ENCODE results near the gene SUCNR1. TPM values are rescaled to one million over a fixed set of nuclear protein-coding genes. Genes with fewer than 3 reads are reported as not detected.
"Not testable (repeated sequence)": the region's sequence is repeated elsewhere in the genome, so short reads cannot be mapped to it uniquely, and the experiment has no call there.

SUCNR1 gene
- total RNA-seq, 2 donors from 2014 or later: not detected

GRCh38 chr3:151859905-151860304 lies 13.5 kb upstream of the SUCNR1 start:
- H3K4me3 Mint-ChIP-seq: no peak overlapping the region
- H3K27me3 Mint-ChIP-seq: peaks cover 11% of the 10 kb centered on the region
- H3K27ac Mint-ChIP-seq: no peak overlapping the region
- H3K4me1 Mint-ChIP-seq: no peaks in the 10 kb centered on the region
- H3K9me3 Mint-ChIP-seq: no peaks in the 10 kb centered on the region
- ATAC-seq (replicated peaks): no peak
- H3K36me3 Mint-ChIP-seq (ENCODE audit: low read depth): no peaks in the 10 kb centered on the region

- Mint-ChIP-seq H3K36me3 (ENCODE audit: low read depth) (no peaks in the 10 kb centered on the region), H3K27ac (no peak overlapping the region), H3K4me1 (no peaks in the 10 kb centered on the region), H3K4me3 (no peak overlapping the region), H3K9me3 (no peaks in the 10 kb centered on the region), H3K27me3 (peaks cover 3% of the 10 kb centered on the region)
- no peak for ATAC-seq (replicated peaks)
Observed at GRCh38 chr3:151863611-151864010, 9.8 kb upstream of the SUCNR1 start.

- no peak overlapping the region for H3K4me3 Mint-ChIP-seq
- no peaks in the 10 kb centered on the region for H3K36me3 Mint-ChIP-seq (ENCODE audit: low read depth)
- no peaks in the 10 kb centered on the region for H3K9me3 Mint-ChIP-seq
- H3K27me3 Mint-ChIP-seq: no peaks in the 10 kb centered on the region
- no peak overlapping the region for H3K27ac Mint-ChIP-seq
- H3K4me1 Mint-ChIP-seq: no peaks in the 10 kb centered on the region
- no peak for ATAC-seq (replicated peaks)
Observed at GRCh38 chr3:151864423-151865101, 8.9 kb upstream of the SUCNR1 start.

GRCh38 chr3:151866711-151867410 lies 6.6 kb upstream of the SUCNR1 start:
- Mint-ChIP-seq H3K4me1 (no peaks in the 10 kb centered on the region), H3K27me3 (no peaks in the 10 kb centered on the region), H3K36me3 (ENCODE audit: low read depth) (no peaks in the 10 kb centered on the region), H3K9me3 (no peaks in the 10 kb centered on the region), H3K4me3 (no peak overlapping the region), H3K27ac (no peak overlapping the region)
- ATAC-seq (replicated peaks): no peak

GRCh38 chr3:151867666-151868065 lies 5.8 kb upstream of the SUCNR1 start:
- Mint-ChIP-seq H3K27ac (no peak overlapping the region), H3K9me3 (no peaks in the 10 kb centered on the region), H3K27me3 (no peaks in the 10 kb centered on the region), H3K4me3 (no peak overlapping the region), H3K36me3 (ENCODE audit: low read depth) (no peaks in the 10 kb centered on the region), H3K4me1 (no peaks in the 10 kb centered on the region)
- no peak for ATAC-seq (replicated peaks)

- no peaks in the 10 kb centered on the region for H3K27me3 Mint-ChIP-seq
- H3K36me3 Mint-ChIP-seq (ENCODE audit: low read depth): no peaks in the 10 kb centered on the region
- no peak overlapping the region for H3K27ac Mint-ChIP-seq
Observed at GRCh38 chr3:151869181-151869580, 4.3 kb upstream of the SUCNR1 start.

GRCh38 chr3:151871639-151872468 lies 1.6 kb upstream of the SUCNR1 start:
- no peaks in the 10 kb centered on the region for H3K9me3 Mint-ChIP-seq
- no peaks in the 10 kb centered on the region for H3K4me1 Mint-ChIP-seq
- peaks cover 5% of the 10 kb centered on the region for H3K27me3 Mint-ChIP-seq
- no peaks in the 10 kb centered on the region for H3K36me3 Mint-ChIP-seq (ENCODE audit: low read depth)
- no peak for ATAC-seq (replicated peaks)
- no peak overlapping the region for H3K27ac Mint-ChIP-seq
- H3K4me3 Mint-ChIP-seq: no peak overlapping the region

More at GRCh38 chr3:151869181-151869580, 4.3 kb upstream of the SUCNR1 start:
- Mint-ChIP-seq H3K4me3 (no peak overlapping the region), H3K4me1 (no peaks in the 10 kb centered on the region), H3K9me3 (no peaks in the 10 kb centered on the region)
- no peak for ATAC-seq (replicated peaks)

- not testable (repeated sequence) for H3K27ac Mint-ChIP-seq; H3K27me3 Mint-ChIP-seq; H3K9me3 Mint-ChIP-seq; ATAC-seq (replicated peaks); H3K36me3 Mint-ChIP-seq (ENCODE audit: low read depth); H3K4me3 Mint-ChIP-seq; H3K4me1 Mint-ChIP-seq
Observed at GRCh38 chr3:151874079-151874478, 636 bp downstream of the SUCNR1 start.

- no peaks in the 10 kb centered on the region for H3K9me3 Mint-ChIP-seq
- no peaks in the 10 kb centered on the region for H3K36me3 Mint-ChIP-seq (ENCODE audit: low read depth)
- peaks cover 8% of the 10 kb centered on the region for H3K27me3 Mint-ChIP-seq
- H3K4me1 Mint-ChIP-seq: peaks cover 4% of the 10 kb centered on the region
- ATAC-seq (replicated peaks): no peak
- no peak overlapping the region for H3K27ac Mint-ChIP-seq
- no peak overlapping the region for H3K4me3 Mint-ChIP-seq
Observed at GRCh38 chr3:151875759-151876158, 2.3 kb downstream of the SUCNR1 start.

- Mint-ChIP-seq H3K36me3 (ENCODE audit: low read depth) (no peaks in the 10 kb centered on the region), H3K27me3 (peaks cover 13% of the 10 kb centered on the region), H3K4me3 (no peak overlapping the region), H3K4me1 (peaks cover 4% of the 10 kb centered on the region), H3K9me3 (no peaks in the 10 kb centered on the region), H3K27ac (no peak overlapping the region)
- ATAC-seq (replicated peaks): no peak
Observed at GRCh38 chr3:151877269-151877668, 3.8 kb downstream of the SUCNR1 start.

GRCh38 chr3:151878465-151878864 lies 5.0 kb downstream of the SUCNR1 start:
- Mint-ChIP-seq H3K36me3 (ENCODE audit: low read depth) (no peaks in the 10 kb centered on the region), H3K4me3 (no peak overlapping the region), H3K27ac (no peak overlapping the region), H3K4me1 (peaks cover 4% of the 10 kb centered on the region), H3K9me3 (no peaks in the 10 kb centered on the region), H3K27me3 (peaks cover 13% of the 10 kb centered on the region)
- no peak for ATAC-seq (replicated peaks)

- H3K4me1 Mint-ChIP-seq: peaks cover 4% of the 10 kb centered on the region
- no peak overlapping the region for H3K4me3 Mint-ChIP-seq
- H3K27me3 Mint-ChIP-seq: peaks cover 13% of the 10 kb centered on the region
- no peak for ATAC-seq (replicated peaks)
- H3K27ac Mint-ChIP-seq: no peak overlapping the region
- H3K9me3 Mint-ChIP-seq: no peaks in the 10 kb centered on the region
- no peaks in the 10 kb centered on the region for H3K36me3 Mint-ChIP-seq (ENCODE audit: low read depth)
Observed at GRCh38 chr3:151879037-151879436, 5.6 kb downstream of the SUCNR1 start.

- Mint-ChIP-seq H3K4me3 (no peak overlapping the region), H3K27me3 (peaks cover 13% of the 10 kb centered on the region), H3K4me1 (peaks cover 4% of the 10 kb centered on the region), H3K36me3 (ENCODE audit: low read depth) (no peaks in the 10 kb centered on the region), H3K27ac (no peak overlapping the region), H3K9me3 (no peaks in the 10 kb centered on the region)
- no peak for ATAC-seq (replicated peaks)
Observed at GRCh38 chr3:151879679-151880415, 6.4 kb downstream of the SUCNR1 start.

- Mint-ChIP-seq H3K4me3 (no peak overlapping the region), H3K4me1 (peaks cover 4% of the 10 kb centered on the region), H3K36me3 (ENCODE audit: low read depth) (no peaks in the 10 kb centered on the region), H3K27me3 (peaks cover 13% of the 10 kb centered on the region), H3K27ac (no peak overlapping the region), H3K9me3 (no peaks in the 10 kb centered on the region)
- ATAC-seq (replicated peaks): no peak
Observed at GRCh38 chr3:151880416-151880690, 6.9 kb downstream of the SUCNR1 start.

Measured in activated T-helper 17 cell treated with anti-CD3 and anti-CD28 coated beads, Interleukin-2, amount 50 U/mL, for 72 hours (primary cell).